Panc1 (cell line): ENCODE measurements around the gene CHST8. TPM values are rescaled to one million over a fixed set of nuclear protein-coding genes. Genes with fewer than 3 reads are reported as not detected.

ENCODE experiments used
- ATAC-seq: fragments of 200-7000 bp; cut with Tn5 transposase; 2 replicates; pipeline ENCODE4 v1.9.1; 2020; ENCODE audit warnings: mild to moderate bottlenecking, moderate library complexity
- BruUV-seq: library from RNA; stranded (reverse); fragments of 400-500 nt; replicated peaks from 2 replicates; lab custom pipeline; 2021; lab: Mats Ljungman, UMichigan
- CTCF ChIA-PET: fragments of 300-600 bp; sonication (Branson Sonifier 250); formaldehyde crosslinking; loops from one replicate; lab custom pipeline; 2022; ENCODE audit warnings: antibody characterized with exemption; lab: Charles Lee
- POLR2A ChIA-PET: fragments of 300-600 bp; sonication (Branson Sonifier 250); formaldehyde crosslinking; loops from one replicate; lab custom pipeline; 2022; ENCODE audit warnings: antibody characterized with exemption; lab: Charles Lee
- DNase-seq: peaks from one replicate; pipeline ENCODE4 v3.0.0-alpha.2; 2010; ENCODE audit warnings: low read depth, low spot score
- H3K27ac ChIP-seq: 2 replicates; pipeline ENCODE4 v1.5.1; 2011; ENCODE audit warnings: mild to moderate bottlenecking, low read length, inconsistent platforms
- H3K27me3 ChIP-seq: fragments of 200-500 bp; sonication (Bioruptor generic); 2 replicates; pipeline ENCODE4 v1.6.0; 2014; ENCODE audit warnings: low read length, inconsistent platforms; ENCODE audit not compliant: control insufficient read depth, insufficient read depth
- H3K36me3 ChIP-seq: fragments of 200-500 bp; sonication (Bioruptor generic); 2 replicates; pipeline ENCODE4 v1.5.1; 2014; ENCODE audit warnings: inconsistent platforms, mild to moderate bottlenecking, low read length, moderate library complexity; ENCODE audit not compliant: control insufficient read depth, insufficient read depth
- H3K4me1 ChIP-seq: 2 replicates; pipeline ENCODE4 v1.5.1; 2011; ENCODE audit warnings: inconsistent platforms, mild to moderate bottlenecking, low read length, moderate library complexity; ENCODE audit not compliant: control insufficient read depth, insufficient read depth
- H3K4me3 ChIP-seq, 2 experiments: 2 replicates each; pipeline ENCODE4 v1.5.1; 2011 to 2012; ENCODE audit warnings: low read depth in 2 of 2, low read length in 2 of 2, mild to moderate bottlenecking in 2 of 2, inconsistent platforms in 1 of 2, moderate library complexity in 1 of 2
- H3K9me3 ChIP-seq: fragments of 200-500 bp; sonication (Bioruptor generic); 2 replicates; pipeline ENCODE4 v1.5.1; 2014; ENCODE audit warnings: low read depth, mild to moderate bottlenecking, inconsistent platforms, low read length, moderate library complexity; ENCODE audit not compliant: control insufficient read depth, insufficient read depth
- POLR2AphosphoS5 ChIP-seq: IDR thresholded peaks from 2 replicates; pipeline ENCODE4 v1.6.1; 2012; ENCODE audit warnings: mild to moderate bottlenecking, low read depth, low read length, moderate library complexity
- REST ChIP-seq, 2 experiments: IDR thresholded peaks; 2 replicates each; pipeline ENCODE4 v1.6.1; 2011 to 2012; ENCODE audit warnings: low read depth in 2 of 2, control low read depth in 1 of 2, low read length in 1 of 2, mild to moderate bottlenecking in 1 of 2, moderate library complexity in 1 of 2; ENCODE audit not compliant: insufficient read depth in 1 of 2
- SIN3A ChIP-seq: IDR thresholded peaks from 2 replicates; pipeline ENCODE4 v1.6.1; 2012; ENCODE audit warnings: low read depth, mild to moderate bottlenecking, low read length, moderate library complexity, borderline replicate concordance; ENCODE audit not compliant: insufficient read depth
- TCF7L2 ChIP-seq: IDR thresholded peaks from 2 replicates; pipeline ENCODE4 v1.6.1; 2011; ENCODE audit warnings: mild to moderate bottlenecking, low read depth, low read length, inconsistent platforms
- in situ Hi-C: cut with HindIII; loops from 2 replicates; pipeline ENCODE4 v1.10.0; 2016; ENCODE audit warnings: low sequenced_read_pairs, low pct_unique_long_range_greater_than_20kb
- intact Hi-C: fragments of 100-400 bp; cut with micrococcal nuclease; formaldehyde crosslinking; loops from one replicate; pipeline ENCODE4 v1.10.0; 2022; ENCODE audit not compliant: unreplicated experiment
- total RNA-seq: library from RNA; stranded (reverse); gene quantifications from one replicate; pipeline ENCODE4 v1.2.1, GENCODE V29; 2021; ENCODE audit not compliant: unreplicated experiment
- TF ChIP-seq, protein P1 (sequence below): fragments of 450-650 bp; IDR thresholded peaks from 2 replicates; pipeline ENCODE4 v1.5.1; 2017; ENCODE audit warnings: mild to moderate bottlenecking

CHST8 gene
- total RNA-seq, 1 experiment from 2014 or later, result 0.28 TPM

DNA sequence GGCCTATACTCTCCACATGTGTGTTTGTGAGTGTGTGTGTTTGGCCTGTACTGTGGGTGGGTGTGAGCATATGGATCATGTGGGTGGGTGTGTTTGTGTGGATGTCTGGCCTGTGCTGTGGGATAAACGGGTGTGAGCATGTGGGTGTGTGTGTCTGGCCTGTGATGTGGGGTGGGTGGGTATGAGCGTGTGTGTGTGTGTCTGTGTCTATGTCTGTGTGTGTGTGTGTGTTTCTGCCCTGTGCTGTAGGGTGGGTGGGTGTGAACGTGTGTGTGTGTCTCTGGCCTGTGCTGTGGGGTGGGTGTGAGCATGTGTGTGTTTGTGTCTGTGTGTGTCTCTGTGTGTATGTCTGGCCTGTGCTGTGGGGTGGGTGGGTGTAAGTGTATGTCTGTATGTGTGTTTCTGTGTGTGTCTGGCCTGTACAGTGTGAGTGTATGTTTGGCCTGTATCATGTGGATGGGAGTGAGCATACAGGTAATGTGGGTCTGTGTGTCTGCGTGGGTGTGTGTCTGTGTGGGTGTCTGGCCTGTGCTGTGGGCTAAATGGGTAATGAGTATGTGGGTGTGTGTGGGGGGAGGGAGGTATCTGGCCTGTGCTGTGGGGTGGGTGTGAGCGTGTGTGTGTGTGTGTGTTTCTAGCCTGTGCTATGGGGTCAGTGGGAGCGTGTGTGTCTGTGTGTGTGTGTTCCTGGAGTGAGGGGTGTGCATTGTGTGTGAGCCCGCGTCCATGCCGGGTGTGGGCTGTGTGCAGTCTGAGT, 154.2 kb downstream of the CHST8 start:
- ChIA-PET CTCF (interaction anchor here (4.0 kb wide), 1 partner anchor 320 kb away, joined by 75 read pairs; no protein-coding TSS in a partner anchor), POLR2A (no interaction called here)
- H3K4me3 ChIP-seq, result no peak overlapping the region
- no peaks in the 10 kb centered on the region for H3K9me3 ChIP-seq
- no peak for ATAC-seq
- no peak for TF ChIP-seq TCF7L2
- TF ChIP-seq POLR2AphosphoS5, result no peak
- TF ChIP-seq, protein P1, sequence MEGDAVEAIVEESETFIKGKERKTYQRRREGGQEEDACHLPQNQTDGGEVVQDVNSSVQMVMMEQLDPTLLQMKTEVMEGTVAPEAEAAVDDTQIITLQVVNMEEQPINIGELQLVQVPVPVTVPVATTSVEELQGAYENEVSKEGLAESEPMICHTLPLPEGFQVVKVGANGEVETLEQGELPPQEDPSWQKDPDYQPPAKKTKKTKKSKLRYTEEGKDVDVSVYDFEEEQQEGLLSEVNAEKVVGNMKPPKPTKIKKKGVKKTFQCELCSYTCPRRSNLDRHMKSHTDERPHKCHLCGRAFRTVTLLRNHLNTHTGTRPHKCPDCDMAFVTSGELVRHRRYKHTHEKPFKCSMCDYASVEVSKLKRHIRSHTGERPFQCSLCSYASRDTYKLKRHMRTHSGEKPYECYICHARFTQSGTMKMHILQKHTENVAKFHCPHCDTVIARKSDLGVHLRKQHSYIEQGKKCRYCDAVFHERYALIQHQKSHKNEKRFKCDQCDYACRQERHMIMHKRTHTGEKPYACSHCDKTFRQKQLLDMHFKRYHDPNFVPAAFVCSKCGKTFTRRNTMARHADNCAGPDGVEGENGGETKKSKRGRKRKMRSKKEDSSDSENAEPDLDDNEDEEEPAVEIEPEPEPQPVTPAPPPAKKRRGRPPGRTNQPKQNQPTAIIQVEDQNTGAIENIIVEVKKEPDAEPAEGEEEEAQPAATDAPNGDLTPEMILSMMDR, result no peak
- TF ChIP-seq REST (IDR thresholded peaks at IDR 0.05; ENCODE audit: insufficient read depth in 1 of 2, low read depth in 2 of 2, low read length in 1 of 2), result no peak
- TF ChIP-seq SIN3A, result no peak
- in situ Hi-C loops (no loop called here), intact Hi-C loops (loop anchor here (5.0 kb wide), 1 partner anchor 221 kb away; no protein-coding TSS in a partner anchor)
- peaks cover 4% of the 10 kb centered on the region for H3K4me1 ChIP-seq
- peaks cover 7% of the 10 kb centered on the region; the same call in 1 of the 2 replicates for H3K27me3 ChIP-seq
- DNase-seq, result no peak
- no TSS peak for BruUV-seq
- H3K36me3 ChIP-seq, result no peaks in the 10 kb centered on the region
- no peak overlapping the region for H3K27ac ChIP-seq

DNA sequence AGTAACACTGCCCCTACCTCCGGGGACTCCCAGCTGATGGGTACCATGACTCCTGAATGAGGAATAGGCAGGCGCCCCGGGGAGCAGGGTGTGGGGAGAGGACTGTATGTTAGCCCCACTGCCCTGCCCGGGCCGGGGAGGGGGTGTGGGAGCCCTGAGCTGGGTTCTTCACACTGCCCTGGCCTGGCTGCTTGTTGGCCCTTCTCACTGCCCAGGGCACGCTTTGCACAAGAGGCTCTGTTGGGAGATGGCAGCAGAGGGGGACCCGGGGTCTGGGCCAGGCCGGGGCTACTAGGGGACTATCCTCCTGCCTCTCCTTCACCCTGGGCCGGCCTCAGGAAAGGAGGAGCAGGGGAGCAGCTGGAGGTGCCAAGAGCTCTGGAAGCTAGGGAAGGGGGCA, 155.6 kb downstream of the CHST8 start:
- no TSS peak for BruUV-seq
- Histone ChIP-seq H3K4me1 (peaks cover 4% of the 10 kb centered on the region), H3K27ac (no peak overlapping the region), H3K9me3 (no peaks in the 10 kb centered on the region), H3K27me3 (peaks cover 7% of the 10 kb centered on the region; the same call in 1 of the 2 replicates), H3K4me3 (no peak overlapping the region), H3K36me3 (no peaks in the 10 kb centered on the region)
- ChIA-PET POLR2A (no interaction called here), CTCF (interaction anchor here (0.6 to 4.0 kb wide), 18 partner anchors 9 to 543 kb away, joined by 3 to 75 read pairs (median 6); no protein-coding TSS in a partner anchor)
- DNase-seq (no peak), ATAC-seq (no peak)
- no peak for TF ChIP-seq TCF7L2
- no peak for TF ChIP-seq REST (IDR thresholded peaks at IDR 0.05; ENCODE audit: insufficient read depth in 1 of 2, low read depth in 2 of 2, low read length in 1 of 2)
- TF ChIP-seq SIN3A, result no peak
- TF ChIP-seq POLR2AphosphoS5, result no peak
- TF ChIP-seq, protein P1, result no peak
- in situ Hi-C loops, result no loop called here
- intact Hi-C loops, result loop anchor here (5.0 kb wide), 1 partner anchor 220 kb away; no protein-coding TSS in a partner anchor
